Spinal cord (tissue), 10 donors: Measurements from ENCODE around the gene PDE4D. TPM values are rescaled to one million over a fixed set of nuclear protein-coding genes. Genes with fewer than 3 reads are reported as not detected.
A peak's percentile ranks its signal among the peaks of the same experiment; 100 is the strongest.

ENCODE experiments used
- DNase-seq, 6 donors: peaks; one replicate each; pipeline versions ENCODE4 v3.0.0 to v3.0.0-alpha.2; 2013 to 2015; ENCODE audit warnings: low spot score in 6 of 6, low read depth in 4 of 6
- H3K27ac ChIP-seq: one replicate; pipeline ENCODE4 v1.5.1; 2013; ENCODE audit warnings: low read depth, low read length, control low read depth
- H3K27me3 ChIP-seq: one replicate; pipeline ENCODE4 v1.6.1; 2013; ENCODE audit warnings: low read length; ENCODE audit not compliant: control insufficient read depth, insufficient read depth
- H3K36me3 ChIP-seq: one replicate; pipeline ENCODE4 v1.6.1; 2013; ENCODE audit warnings: low read length; ENCODE audit not compliant: control insufficient read depth, insufficient read depth
- H3K4me1 ChIP-seq: one replicate; pipeline ENCODE4 v1.6.1; 2013; ENCODE audit warnings: low read length; ENCODE audit not compliant: control insufficient read depth, insufficient read depth
- H3K4me3 ChIP-seq: one replicate; pipeline ENCODE4 v1.5.1; 2013; ENCODE audit warnings: low read depth, low read length, control low read depth
- H3K9me3 ChIP-seq: one replicate; pipeline ENCODE4 v1.6.1; 2013; ENCODE audit warnings: low read length; ENCODE audit not compliant: control insufficient read depth, insufficient read depth
- WGBS: methylation state at CpG from one replicate; pipeline ENCODE4 v1.1.5; 2013; ENCODE audit warnings: missing lambda C conversion rate; ENCODE audit not compliant: insufficient coverage; 5-methylcytosine and 5-hydroxymethylcytosine counted together
- polyA plus RNA-seq, 2 donors: library from polyadenylated mRNA; unstranded; fragments of 120-200 nt; gene quantifications; one replicate each; pipeline ENCODE4 v1.2.1, GENCODE V29; 2013; ENCODE audit not compliant: insufficient read length in 2 of 2
- total RNA-seq, 2 donors: library from RNA; depleted of rRNA in 1 of 2; stranded (reverse); fragments of 120-200 nt in 1 of 2; fragments of >200 nt in 1 of 2; gene quantifications; one replicate each; pipeline versions ENCODE4 v1.2.3 to v1.2.4, GENCODE V29; 2013 to 2014
- donor health status: healthy.

The PDE4D gene
- total and polyA plus RNA-seq, 4 donors: 16.1 to 84.0 (median 37.0) TPM

- DNase-seq: no peak
- no peaks in the 10 kb centered on the region for H3K4me1 ChIP-seq
- WGBS: no CpG with 5 or more reads among the region's 1 CpG
- H3K4me3 ChIP-seq: no peak overlapping the region
- H3K27ac ChIP-seq: no peak overlapping the region
- no peaks in the 10 kb centered on the region for H3K9me3 ChIP-seq
- no peaks in the 10 kb centered on the region for H3K27me3 ChIP-seq
- peaks cover 4% of the 10 kb centered on the region for H3K36me3 ChIP-seq
These were observed 900.1 kb downstream of the PDE4D start for GRCh38 chr5:58993461-58993860.

DNA sequence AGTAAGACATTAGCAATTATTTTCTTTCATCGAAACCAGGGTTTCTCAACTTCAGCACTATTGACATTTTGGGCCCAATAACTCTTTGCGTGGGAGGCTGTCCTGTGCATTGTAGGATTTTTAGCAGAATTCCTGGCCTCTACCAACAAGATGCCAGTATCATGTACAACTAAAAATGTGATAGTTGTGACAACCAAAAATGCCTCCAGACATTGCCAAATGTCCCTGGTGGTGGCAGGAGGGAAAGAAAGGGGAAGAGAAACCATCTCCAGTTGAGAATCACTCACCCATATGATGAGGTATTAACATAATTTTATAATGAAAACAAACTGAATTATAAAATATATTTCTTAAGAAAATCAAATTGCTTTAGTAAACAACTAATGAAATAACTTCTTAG is 904.6 kb downstream of the PDE4D start:
- Histone ChIP-seq H3K9me3 (no peaks in the 10 kb centered on the region), H3K27me3 (no peaks in the 10 kb centered on the region), H3K4me3 (no peak overlapping the region), H3K27ac (no peak overlapping the region), H3K4me1 (no peaks in the 10 kb centered on the region), H3K36me3 (peaks cover 4% of the 10 kb centered on the region)
- WGBS: no CpG with 5 or more reads among the region's 2 CpGs
- no peak for DNase-seq

DNA sequence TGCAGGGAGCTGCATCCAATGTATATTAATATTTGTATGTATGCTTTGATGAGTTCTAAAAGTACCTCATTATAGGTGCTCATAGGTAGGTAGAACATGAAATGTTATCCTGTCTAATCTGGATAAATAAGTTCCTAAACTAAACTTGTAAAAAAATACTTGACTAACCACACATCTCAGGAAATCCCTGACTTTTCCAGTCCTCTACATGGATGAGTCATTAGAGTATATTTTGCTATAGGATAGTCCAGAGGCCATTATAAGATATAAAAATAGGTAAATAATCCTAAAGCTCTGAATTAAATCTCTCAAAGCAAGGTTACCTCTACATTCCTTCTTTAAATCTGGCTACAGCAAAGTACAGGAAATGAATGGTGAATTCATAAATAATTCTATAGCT is 906.3 kb downstream of the PDE4D start:
- no peaks in the 10 kb centered on the region for H3K27me3 ChIP-seq
- no peak for DNase-seq
- H3K4me1 ChIP-seq: no peaks in the 10 kb centered on the region
- no peaks in the 10 kb centered on the region for H3K9me3 ChIP-seq
- peaks cover 4% of the 10 kb centered on the region for H3K36me3 ChIP-seq
- H3K4me3 ChIP-seq: no peak overlapping the region
- H3K27ac ChIP-seq: no peak overlapping the region

DNA sequence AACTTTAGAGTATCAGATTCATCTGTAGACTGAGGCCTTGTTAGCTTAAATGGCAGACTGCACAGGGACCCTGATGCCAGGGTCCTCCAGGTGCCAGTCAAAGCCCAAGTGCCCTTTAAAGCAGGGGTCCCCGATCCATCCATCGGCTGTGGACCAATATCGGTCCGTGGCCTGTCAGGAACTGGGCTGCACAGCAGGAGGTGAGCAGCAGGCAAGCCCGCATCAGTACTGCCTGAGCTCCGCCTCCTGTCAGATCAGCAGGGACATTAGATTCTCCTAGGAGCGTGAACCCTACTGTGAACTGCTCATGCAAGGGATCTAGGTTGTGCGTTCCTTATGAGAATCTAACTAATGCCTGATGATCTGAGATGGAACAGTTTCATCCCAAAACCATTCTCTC is 907.2 kb downstream of the PDE4D start:
- no peak overlapping the region for H3K27ac ChIP-seq
- H3K9me3 ChIP-seq: no peaks in the 10 kb centered on the region
- peaks cover 4% of the 10 kb centered on the region for H3K36me3 ChIP-seq
- no peak overlapping the region for H3K4me3 ChIP-seq
- DNase-seq: no peak
- no peaks in the 10 kb centered on the region for H3K4me1 ChIP-seq
- WGBS: 51% methylated on average over 7 of the region's 8 CpGs
- no peaks in the 10 kb centered on the region for H3K27me3 ChIP-seq

GRCh38 chr5:58985759-58986158 is 907.8 kb downstream of the PDE4D start:
- Histone ChIP-seq H3K27ac (no peak overlapping the region), H3K9me3 (no peaks in the 10 kb centered on the region), H3K4me1 (no peaks in the 10 kb centered on the region), H3K36me3 (peaks cover under 1% of the 10 kb centered on the region), H3K27me3 (no peaks in the 10 kb centered on the region), H3K4me3 (no peak overlapping the region)
- DNase-seq: no peak
- 83% methylated on average over 2 of the region's 4 CpGs for WGBS

DNA sequence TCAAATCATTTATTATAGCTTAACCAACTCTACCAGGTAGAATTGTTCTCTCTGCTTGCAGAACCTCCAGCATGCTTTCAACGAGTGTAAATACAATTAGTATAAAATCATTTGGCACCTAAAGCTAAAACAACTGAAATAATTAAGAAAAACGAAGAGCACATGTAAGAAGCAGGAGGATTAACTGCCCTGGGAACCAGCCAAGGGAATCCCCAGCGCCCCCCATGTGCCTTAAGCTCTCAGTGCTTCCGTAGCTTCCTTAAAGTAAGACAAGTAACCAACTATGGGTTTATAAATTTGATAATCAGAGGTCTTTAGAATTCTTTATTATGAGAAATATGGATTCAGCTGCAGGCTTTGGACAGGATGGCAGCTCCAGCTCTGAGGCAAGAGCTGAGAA is 908.2 kb downstream of the PDE4D start:
- Histone ChIP-seq H3K36me3 (no peaks in the 10 kb centered on the region), H3K27ac (no peak overlapping the region)

GRCh38 chr5:58983526-58984452 is 909.7 kb downstream of the PDE4D start:
- peak in 1 of 6 donors; percentile 37 for DNase-seq
- Histone ChIP-seq H3K27ac (no peak overlapping the region), H3K36me3 (no peaks in the 10 kb centered on the region), H3K4me1 (no peaks in the 10 kb centered on the region), H3K27me3 (no peaks in the 10 kb centered on the region), H3K4me3 (no peak overlapping the region), H3K9me3 (no peaks in the 10 kb centered on the region)

More for the DNA sequence above, 908.2 kb downstream of the PDE4D start:
- DNase-seq: no peak
- Histone ChIP-seq H3K4me3 (no peak overlapping the region), H3K9me3 (no peaks in the 10 kb centered on the region), H3K27me3 (no peaks in the 10 kb centered on the region), H3K4me1 (no peaks in the 10 kb centered on the region)
- WGBS: no CpG with 5 or more reads among the region's 4 CpGs

DNA sequence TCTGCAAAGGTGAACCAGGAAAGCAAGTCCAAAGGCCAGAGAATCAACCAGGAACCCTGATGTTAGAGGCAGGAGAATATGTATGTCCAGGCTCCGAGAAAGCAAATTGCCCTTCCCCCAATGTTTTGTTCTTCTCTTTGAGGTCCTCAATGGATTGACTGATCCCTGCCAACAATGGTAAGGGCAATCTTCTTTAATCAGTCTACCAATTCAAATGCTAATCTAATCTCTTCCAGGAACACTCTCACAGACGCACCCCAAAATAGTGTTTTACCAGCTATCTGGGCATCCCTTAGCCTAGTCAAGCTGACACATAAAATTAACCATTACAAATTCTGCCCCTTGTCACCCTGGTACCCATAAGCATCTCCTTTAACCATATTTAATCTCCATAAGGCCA is 912.6 kb downstream of the PDE4D start:
- no peaks in the 10 kb centered on the region for H3K27me3 ChIP-seq
- H3K4me3 ChIP-seq: no peak overlapping the region
- no peaks in the 10 kb centered on the region for H3K36me3 ChIP-seq
- no peak overlapping the region for H3K27ac ChIP-seq
- 78% methylated on average over 1 of the region's 2 CpGs for WGBS
- no peaks in the 10 kb centered on the region for H3K4me1 ChIP-seq
- no peak for DNase-seq
- no peaks in the 10 kb centered on the region for H3K9me3 ChIP-seq

DNA sequence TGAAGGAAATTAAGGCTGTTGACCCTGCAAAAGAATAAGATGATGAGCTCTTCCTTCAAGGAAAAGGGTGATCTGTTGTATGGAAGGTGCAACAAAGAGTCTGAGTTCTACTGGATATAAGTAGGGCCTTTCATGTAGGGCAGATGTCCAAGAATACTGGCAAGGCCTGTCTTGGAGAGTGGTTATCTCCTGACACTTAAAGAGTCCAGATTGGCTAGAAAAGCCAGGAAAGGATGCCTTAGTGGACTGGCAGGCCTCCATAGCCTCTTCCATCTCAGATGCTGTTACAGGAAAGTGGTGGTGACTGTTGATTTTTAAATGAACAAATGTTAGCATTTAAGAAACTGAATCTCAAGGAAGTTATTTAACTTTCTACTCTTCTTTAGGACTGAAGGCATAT is 914.4 kb downstream of the PDE4D start:
- Histone ChIP-seq H3K36me3 (peaks cover 5% of the 10 kb centered on the region), H3K27ac (no peak overlapping the region), H3K4me1 (no peaks in the 10 kb centered on the region), H3K27me3 (no peaks in the 10 kb centered on the region), H3K4me3 (no peak overlapping the region), H3K9me3 (no peaks in the 10 kb centered on the region)
- DNase-seq: no peak

GRCh38 chr5:58974601-58975000 is 918.9 kb downstream of the PDE4D start:
- no peak for DNase-seq
- H3K4me1 ChIP-seq: no peaks in the 10 kb centered on the region
- no peak overlapping the region for H3K27ac ChIP-seq
- 96% methylated on average over 3 of the region's 5 CpGs for WGBS
- no peaks in the 10 kb centered on the region for H3K27me3 ChIP-seq
- H3K36me3 ChIP-seq: peaks cover 5% of the 10 kb centered on the region
- no peak overlapping the region for H3K4me3 ChIP-seq
- H3K9me3 ChIP-seq: no peaks in the 10 kb centered on the region
